K562 (cell line): ENCODE data around the gene SLC4A9. TPM values are rescaled to one million over a fixed set of nuclear protein-coding genes. Genes with fewer than 3 reads are reported as not detected.

Experiments
- CBFB ChIP-seq: sonication (generic); formaldehyde crosslinking; IDR thresholded peaks from 2 replicates; pipeline ENCODE4 v1.4.0; 2020; ENCODE audit warnings: mild to moderate bottlenecking, missing genetic modification reagents
- CCNT2 ChIP-seq: IDR thresholded peaks from 2 replicates; pipeline ENCODE4 v1.6.1; 2011; ENCODE audit warnings: borderline replicate concordance, low read depth, mild to moderate bottlenecking, moderate library complexity, mixed read lengths, low read length; ENCODE audit not compliant: insufficient read length; ENCODE audit errors: extremely low read depth
- ETV1 ChIP-seq: fragments of 450-650 bp; conservative IDR thresholded peaks from 2 replicates; pipeline ENCODE4 v1.6.1; 2016; ENCODE audit warnings: missing genetic modification characterization, control low read depth, low read depth, missing compliant biosample characterization
- GTF2F1 ChIP-seq: IDR thresholded peaks from 2 replicates; pipeline ENCODE4 v1.6.1; 2011; ENCODE audit warnings: low read depth, low read length, improper control_type of control experiment
- HNRNPH1 ChIP-seq: fragments of 200-400 bp; formaldehyde crosslinking; optimal IDR thresholded peaks from 2 replicates; pipeline ENCODE3; 2017; ENCODE audit warnings: low read depth, mild to moderate bottlenecking, low read length, moderate library complexity
- MNT ChIP-seq, 2 experiments: fragments of 450-650 bp; conservative IDR thresholded peaks; 2 replicates each; pipeline ENCODE4 v1.6.1; 2017; ENCODE audit warnings: mild to moderate bottlenecking in 2 of 2, moderate library complexity in 2 of 2
- MTA1 ChIP-seq: fragments of 450-650 bp; IDR thresholded peaks from 2 replicates; pipeline ENCODE4 v1.6.1; 2017; ENCODE audit warnings: borderline replicate concordance
- NKRF ChIP-seq: fragments of 450-650 bp; IDR thresholded peaks from 2 replicates; pipeline ENCODE4 v1.6.1; 2016; ENCODE audit warnings: borderline replicate concordance
- PCBP2 ChIP-seq: fragments of 200-400 bp; formaldehyde crosslinking; IDR thresholded peaks from 2 replicates; pipeline ENCODE4 v1.6.1; 2018; ENCODE audit warnings: low read length, low read depth, mild to moderate bottlenecking, moderate library complexity; ENCODE audit not compliant: poor library complexity, severe bottlenecking
- RAD51 ChIP-seq: fragments of 450-650 bp; IDR thresholded peaks from 2 replicates; pipeline ENCODE4 v1.7.1; 2016; ENCODE audit warnings: low read depth, mild to moderate bottlenecking, borderline replicate concordance
- RBBP5 ChIP-seq: fragments of 200-600 bp; sonication (generic); IDR thresholded peaks from 2 replicates; pipeline ENCODE4 v1.6.1; 2012; ENCODE audit warnings: borderline replicate concordance, mild to moderate bottlenecking, low read length, control low read depth, inconsistent platforms; ENCODE audit not compliant: insufficient read depth, poor library complexity, severe bottlenecking
- RCOR1 ChIP-seq, 2 experiments: IDR thresholded peaks; 2 replicates each; pipeline ENCODE4 v1.6.1; 2012; ENCODE audit warnings: low read depth in 2 of 2, low read length in 2 of 2, borderline replicate concordance in 1 of 2, improper control_type of control experiment in 1 of 2
- SIN3A ChIP-seq, 2 experiments: fragments of 150-350 bp in 1 of 2; IDR thresholded peaks; 2 replicates each; pipeline ENCODE4 v1.6.1; 2011 to 2016; ENCODE audit warnings: borderline replicate concordance in 2 of 2, low read depth in 2 of 2, low read length in 2 of 2, mild to moderate bottlenecking in 2 of 2, moderate library complexity in 2 of 2; ENCODE audit not compliant: control insufficient read depth in 1 of 2
- ZNF12 ChIP-seq: sonication (generic); formaldehyde crosslinking; IDR thresholded peaks from 2 replicates; pipeline ENCODE4 v1.4.0; 2020; ENCODE audit warnings: mild to moderate bottlenecking, missing genetic modification reagents
- ZNF134 ChIP-seq: fragments of 250-450 bp; sonication (Bioruptor Pico); conservative IDR thresholded peaks from 2 replicates; pipeline ENCODE4 v1.4.0; 2020
- ZNF57 ChIP-seq: fragments of 450-650 bp; formaldehyde crosslinking; IDR thresholded peaks from 2 replicates; pipeline ENCODE4 v1.4.0; 2020; ENCODE audit warnings: mild to moderate bottlenecking, moderate library complexity
- ZNF589 ChIP-seq: fragments of 200-800 bp; sonication (Bioruptor generic); IDR thresholded peaks from 2 replicates; pipeline ENCODE4 v1.6.1; 2016; ENCODE audit warnings: low read depth, missing genetic modification characterization, missing compliant biosample characterization
- polyA plus RNA-seq, 8 experiments: library from polyadenylated mRNA; depleted of rRNA in 4 of 8; stranded (reverse) in 5 of 8; unstranded in 3 of 8; fragments of >200 nt; fragmentation: Nextera tagmentation in 2 of 8; fragmentation: Illumina TruSeq in 1 of 8; extraction: Ambion mirVana in 2 of 8; extraction: Trizol in 1 of 8; gene quantifications; 2 replicates each; pipeline versions ENCODE4 v1.2.1 to v1.2.3, GENCODE V29; 2011 to 2014; ENCODE audit warnings: inconsistent platforms in 1 of 8, missing spikeins in 1 of 8
- total RNA-seq, 7 experiments: library from RNA; depleted of rRNA in 6 of 7; stranded (reverse); fragments of >200 nt in 6 of 7; fragmentation: Illumina TruSeq in 2 of 7; extraction: Trizol in 2 of 7; gene quantifications; 2 replicates each; pipeline versions ENCODE4 v1.2.1 to v1.2.3, GENCODE V29; 2011 to 2021; ENCODE audit warnings: low replicate concordance in 1 of 7
- TF ChIP-seq, protein P1 (sequence below): fragments of 450-650 bp; formaldehyde crosslinking; IDR thresholded peaks from 2 replicates; pipeline ENCODE4 v1.4.0; 2022; ENCODE audit warnings: mild to moderate bottlenecking, moderate library complexity
- TF ChIP-seq, protein P2 (sequence below): fragments of 450-650 bp; conservative IDR thresholded peaks from 2 replicates; pipeline ENCODE4 v1.6.1; 2016; ENCODE audit warnings: missing genetic modification characterization, low read depth, mild to moderate bottlenecking, control low read depth, missing compliant biosample characterization

The SLC4A9 gene
- total and polyA plus RNA-seq, 9 of the 15 experiments (the other 6 are each of a cell fraction or from before 2014, with no cell fraction given) = 0.05 to 0.13 TPM; not detected in 7

DNA sequence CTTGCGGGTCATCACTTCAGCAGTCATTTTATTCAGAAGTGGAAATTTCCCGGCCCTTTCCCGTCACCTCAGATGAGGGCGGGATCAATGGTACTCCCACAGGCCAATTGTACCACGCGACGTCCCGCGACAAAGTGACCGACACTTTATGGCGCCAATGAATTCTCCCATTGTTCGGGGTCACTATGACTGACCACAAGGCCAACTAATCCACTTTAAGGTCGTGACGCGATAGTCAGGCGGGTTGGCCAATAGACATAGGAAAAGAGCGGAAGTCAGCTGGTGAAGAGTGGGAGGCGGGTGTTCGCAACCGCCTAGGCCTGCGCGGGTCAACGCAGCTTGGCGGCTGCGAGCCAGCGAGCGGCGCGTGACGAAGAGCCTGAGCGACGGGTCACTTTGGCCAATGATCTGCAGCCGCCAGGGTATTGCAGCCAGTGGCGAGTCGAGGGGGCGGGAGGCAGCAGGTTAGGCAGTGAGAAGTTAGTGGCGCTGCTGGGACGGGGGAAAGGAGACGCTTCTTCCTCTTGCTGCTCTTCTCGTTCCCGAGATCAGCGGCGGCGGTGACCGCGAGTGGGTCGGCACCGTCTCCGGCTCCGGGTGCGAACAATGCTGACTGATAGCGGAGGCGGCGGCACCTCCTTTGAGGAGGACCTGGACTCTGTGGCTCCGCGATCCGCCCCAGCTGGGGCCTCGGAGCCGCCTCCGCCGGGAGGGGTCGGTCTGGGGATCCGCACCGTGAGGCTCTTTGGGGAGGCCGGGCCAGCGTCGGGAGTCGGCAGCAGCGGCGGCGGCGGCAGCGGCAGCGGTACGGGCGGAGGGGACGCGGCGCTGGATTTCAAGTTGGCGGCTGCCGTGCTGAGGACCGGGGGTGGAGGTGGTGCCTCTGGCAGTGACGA, 41.6 kb downstream of the SLC4A9 start, which contains the start of gene ANKHD1 (continued):
- TF ChIP-seq CCNT2 = peak; percentile 69
- TF ChIP-seq, protein P1, sequence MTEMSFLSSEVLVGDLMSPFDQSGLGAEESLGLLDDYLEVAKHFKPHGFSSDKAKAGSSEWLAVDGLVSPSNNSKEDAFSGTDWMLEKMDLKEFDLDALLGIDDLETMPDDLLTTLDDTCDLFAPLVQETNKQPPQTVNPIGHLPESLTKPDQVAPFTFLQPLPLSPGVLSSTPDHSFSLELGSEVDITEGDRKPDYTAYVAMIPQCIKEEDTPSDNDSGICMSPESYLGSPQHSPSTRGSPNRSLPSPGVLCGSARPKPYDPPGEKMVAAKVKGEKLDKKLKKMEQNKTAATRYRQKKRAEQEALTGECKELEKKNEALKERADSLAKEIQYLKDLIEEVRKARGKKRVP = 0 out of 2 replicates have a peak, but pooled peaks have one; percentile 29
- 0 out of 2 replicates have a peak, but pooled peaks have one; percentile 33 for TF ChIP-seq ZNF589 (CRISPR knock-in tag)
- peak; percentile 87 to 88 for TF ChIP-seq MNT (conservative IDR thresholded peaks at IDR 0.05)
- TF ChIP-seq ZNF134 (CRISPR knock-in tag) = no peak
- TF ChIP-seq, protein P2, sequence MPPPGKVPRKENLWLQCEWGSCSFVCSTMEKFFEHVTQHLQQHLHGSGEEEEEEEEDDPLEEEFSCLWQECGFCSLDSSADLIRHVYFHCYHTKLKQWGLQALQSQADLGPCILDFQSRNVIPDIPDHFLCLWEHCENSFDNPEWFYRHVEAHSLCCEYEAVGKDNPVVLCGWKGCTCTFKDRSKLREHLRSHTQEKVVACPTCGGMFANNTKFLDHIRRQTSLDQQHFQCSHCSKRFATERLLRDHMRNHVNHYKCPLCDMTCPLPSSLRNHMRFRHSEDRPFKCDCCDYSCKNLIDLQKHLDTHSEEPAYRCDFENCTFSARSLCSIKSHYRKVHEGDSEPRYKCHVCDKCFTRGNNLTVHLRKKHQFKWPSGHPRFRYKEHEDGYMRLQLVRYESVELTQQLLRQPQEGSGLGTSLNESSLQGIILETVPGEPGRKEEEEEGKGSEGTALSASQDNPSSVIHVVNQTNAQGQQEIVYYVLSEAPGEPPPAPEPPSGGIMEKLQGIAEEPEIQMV (tag) = no peak
- TF ChIP-seq NKRF = peak; percentile 76
- peak; percentile 18 to 41; a peak in 2 of 4 replicates for TF ChIP-seq SIN3A (IDR thresholded peaks at IDR 0.05; ENCODE audit: borderline replicate concordance in 2 of 2, control insufficient read depth in 1 of 2, low read depth in 2 of 2, low read length in 2 of 2)
- peak; percentile 89 for TF ChIP-seq RAD51
- no peak for TF ChIP-seq MTA1
- peak; percentile 90 for TF ChIP-seq RBBP5
- 0 out of 4 replicates have a peak, but pooled peaks of 1 of the 2 experiments have one; percentile 11 for TF ChIP-seq RCOR1 (IDR thresholded peaks at IDR 0.05; ENCODE audit: borderline replicate concordance in 1 of 2, low read depth in 2 of 2, low read length in 2 of 2)
- TF ChIP-seq ZNF57 (CRISPR knock-in tag) = 0 out of 2 replicates have a peak, but pooled peaks have one; percentile 71
- TF ChIP-seq ZNF12 (CRISPR knock-in tag) = 0 out of 2 replicates have a peak, but pooled peaks have one; percentile 35
- TF ChIP-seq ETV1 (tag) = peak; percentile 71
- TF ChIP-seq GTF2F1 = no peak
- no peak for TF ChIP-seq CBFB (CRISPR knock-in tag)
- TF ChIP-seq PCBP2 = no peak
- no peak for TF ChIP-seq HNRNPH1
